Measurements from ENCODE around the gene DIAPH2. TPM values are rescaled to one million over a fixed set of nuclear protein-coding genes. Genes with fewer than 3 reads are reported as not detected.

DIAPH2 gene
- total RNA-seq, 1 experiment from 2014 or later = 4.1 TPM

DNA sequence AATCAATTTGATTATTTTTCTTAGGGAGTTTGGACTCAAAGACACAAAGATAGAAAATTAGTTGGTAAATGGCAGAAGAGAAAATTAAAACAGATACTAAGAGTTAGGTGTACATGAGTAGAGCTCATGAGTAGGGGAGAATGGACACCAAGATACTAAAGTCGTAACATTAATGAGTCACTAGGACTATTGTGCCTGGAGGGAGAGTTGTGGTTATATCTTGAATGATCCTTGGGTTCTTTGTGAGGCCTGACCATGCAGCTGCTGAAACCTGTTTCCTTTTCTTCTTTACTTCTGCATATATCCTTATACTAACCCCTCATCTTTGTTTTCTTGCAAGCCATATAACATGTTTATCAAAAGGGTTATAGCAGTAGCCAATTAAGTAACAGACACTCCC, 731.8 kb downstream of the DIAPH2 start:
- Histone ChIP-seq H3K36me3 (no peaks in the 10 kb centered on the region), H3K27me3 (replicated peaks) (no peaks in the 10 kb centered on the region), H3K9me3 (replicated peaks) (no peaks in the 10 kb centered on the region), H3K4me3 (no peak overlapping the region), H3K4me1 (replicated peaks) (no peaks in the 10 kb centered on the region), H3K27ac (no peak overlapping the region)
- DNase-seq (ENCODE audit: low read depth in 1 of 2, low spot score in 2 of 2) = no peak

DNA sequence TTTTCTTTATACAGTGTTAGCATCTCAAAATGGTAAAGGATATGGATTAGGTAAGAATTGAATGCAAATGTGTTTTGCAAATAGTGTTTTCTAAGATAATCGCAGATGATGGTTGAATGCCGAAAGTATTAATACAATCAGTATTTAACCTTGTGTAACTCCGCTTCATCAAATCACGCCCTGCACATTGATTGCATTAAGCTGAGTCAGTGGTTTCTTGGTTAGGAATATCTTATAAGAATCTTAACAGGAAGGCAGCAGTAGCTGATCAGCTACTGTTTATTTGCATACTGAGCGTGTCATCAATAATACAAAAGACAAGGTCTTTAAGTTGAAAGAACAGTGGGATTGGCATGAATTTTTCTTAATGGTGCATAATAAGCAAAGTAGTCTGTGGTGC, 744.5 kb downstream of the DIAPH2 start:
- Histone ChIP-seq H3K4me3 (no peak overlapping the region), H3K36me3 (no peaks in the 10 kb centered on the region), H3K27ac (no peak overlapping the region), H3K9me3 (replicated peaks) (no peaks in the 10 kb centered on the region), H3K27me3 (replicated peaks) (no peaks in the 10 kb centered on the region), H3K4me1 (replicated peaks) (no peaks in the 10 kb centered on the region)
- DNase-seq (ENCODE audit: low read depth in 1 of 2, low spot score in 2 of 2) = no peak

DNA sequence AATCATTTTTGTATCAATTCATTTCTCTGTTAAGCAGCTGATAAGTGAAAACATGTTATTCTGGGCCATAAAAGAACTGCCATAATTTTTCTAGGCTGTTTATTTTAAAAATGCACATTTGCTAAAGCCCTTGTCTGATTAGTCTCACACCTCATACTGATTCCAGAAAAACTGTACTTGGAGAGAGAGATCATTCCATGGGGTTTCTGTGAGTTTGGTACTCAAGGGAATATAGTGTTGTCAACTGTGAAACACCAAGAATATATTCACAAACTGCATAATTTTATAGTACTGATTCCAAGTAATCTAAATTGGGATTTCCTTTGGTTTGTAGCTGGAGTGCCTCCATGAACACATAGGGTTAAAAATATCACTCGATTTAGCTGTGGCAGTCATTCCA, 746.6 kb downstream of the DIAPH2 start:
- H3K4me3 ChIP-seq = no peak overlapping the region
- H3K27me3 ChIP-seq (replicated peaks) = no peaks in the 10 kb centered on the region
- H3K9me3 ChIP-seq (replicated peaks) = no peaks in the 10 kb centered on the region
- H3K27ac ChIP-seq = no peak overlapping the region
- no peaks in the 10 kb centered on the region for H3K4me1 ChIP-seq (replicated peaks)
- H3K36me3 ChIP-seq = no peaks in the 10 kb centered on the region
- DNase-seq (ENCODE audit: low read depth in 1 of 2, low spot score in 2 of 2) = no peak

DNA sequence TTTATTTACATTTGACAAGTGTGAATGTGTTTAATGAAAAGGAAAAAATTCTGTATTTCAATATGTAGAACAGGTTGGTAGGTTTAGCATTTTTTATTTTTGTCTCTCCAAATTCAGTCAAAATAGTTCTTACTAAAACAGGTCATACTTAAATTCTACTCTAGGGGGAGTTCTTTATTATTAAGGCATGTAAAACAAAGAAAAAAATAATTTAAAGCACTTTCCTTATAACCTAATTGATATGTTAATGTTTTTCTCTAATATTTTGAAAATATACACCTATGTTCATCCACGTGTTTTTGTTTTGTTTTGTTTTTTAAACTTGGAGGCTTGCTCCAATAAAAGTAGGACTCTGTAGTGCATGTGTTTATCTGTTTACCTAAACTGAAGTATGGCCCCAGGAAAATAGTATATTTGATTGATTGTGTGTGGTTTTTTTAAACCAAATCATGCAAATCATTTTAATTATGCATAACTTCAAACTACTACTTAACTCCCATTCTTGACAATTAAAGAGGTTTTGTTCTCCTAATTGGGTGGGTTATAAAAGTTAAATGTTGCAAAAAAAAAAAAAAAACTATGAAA, 761.7 kb downstream of the DIAPH2 start:
- Histone ChIP-seq H3K9me3 (replicated peaks) (no peaks in the 10 kb centered on the region), H3K36me3 (no peaks in the 10 kb centered on the region), H3K4me1 (replicated peaks) (no peaks in the 10 kb centered on the region), H3K27me3 (replicated peaks) (no peaks in the 10 kb centered on the region), H3K4me3 (no peak overlapping the region), H3K27ac (no peak overlapping the region)
- no peak for DNase-seq (ENCODE audit: low read depth in 1 of 2, low spot score in 2 of 2)

DNA sequence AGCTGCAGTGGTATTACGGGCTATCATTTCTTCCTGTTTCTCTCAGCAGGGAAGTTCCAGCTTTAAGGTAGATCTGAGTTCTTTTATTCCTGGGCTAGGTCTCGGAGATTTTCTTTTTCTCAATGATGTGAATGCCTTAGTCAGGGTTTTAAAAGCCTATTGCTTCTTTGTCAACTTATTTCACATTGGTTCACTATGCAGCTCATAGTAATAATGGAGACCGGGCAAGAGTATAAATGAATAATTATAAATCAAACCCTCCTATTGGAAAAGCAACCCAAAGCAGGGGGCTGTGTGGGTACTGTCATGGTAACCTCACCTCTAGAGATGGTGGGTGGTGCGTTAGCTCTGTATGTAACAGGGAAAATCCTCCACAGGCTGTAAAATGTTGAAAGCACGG, 762.7 kb downstream of the DIAPH2 start:
- no peaks in the 10 kb centered on the region for H3K36me3 ChIP-seq
- no peaks in the 10 kb centered on the region for H3K27me3 ChIP-seq (replicated peaks)
- DNase-seq (ENCODE audit: low read depth in 1 of 2, low spot score in 2 of 2) = no peak
- H3K4me3 ChIP-seq = no peak overlapping the region
- H3K4me1 ChIP-seq (replicated peaks) = no peaks in the 10 kb centered on the region
- no peak overlapping the region for H3K27ac ChIP-seq
- H3K9me3 ChIP-seq (replicated peaks) = no peaks in the 10 kb centered on the region

DNA sequence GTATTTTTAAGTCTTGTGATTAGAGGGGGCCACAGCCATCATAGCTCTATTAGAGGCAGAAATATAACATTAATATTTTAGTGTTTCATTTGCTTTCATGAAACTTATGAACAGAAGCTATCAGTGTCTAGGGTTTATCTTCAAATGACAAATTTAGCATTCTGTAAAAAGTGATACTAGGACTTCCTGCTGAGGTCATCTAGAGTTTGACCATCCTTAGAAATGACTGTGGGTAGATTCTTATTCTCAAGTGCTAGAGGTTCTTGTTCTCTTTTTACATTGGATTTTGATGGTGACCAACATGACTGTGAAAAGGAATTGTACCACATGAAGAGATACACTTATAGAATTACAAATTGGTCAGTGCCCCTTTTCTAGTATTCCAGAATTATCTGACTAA, 767.6 kb downstream of the DIAPH2 start:
- Histone ChIP-seq H3K9me3 (replicated peaks) (no peaks in the 10 kb centered on the region), H3K36me3 (no peaks in the 10 kb centered on the region), H3K4me3 (no peak overlapping the region), H3K4me1 (replicated peaks) (no peaks in the 10 kb centered on the region), H3K27me3 (replicated peaks) (no peaks in the 10 kb centered on the region), H3K27ac (no peak overlapping the region)
- DNase-seq (ENCODE audit: low read depth in 1 of 2, low spot score in 2 of 2) = no peak

DNA sequence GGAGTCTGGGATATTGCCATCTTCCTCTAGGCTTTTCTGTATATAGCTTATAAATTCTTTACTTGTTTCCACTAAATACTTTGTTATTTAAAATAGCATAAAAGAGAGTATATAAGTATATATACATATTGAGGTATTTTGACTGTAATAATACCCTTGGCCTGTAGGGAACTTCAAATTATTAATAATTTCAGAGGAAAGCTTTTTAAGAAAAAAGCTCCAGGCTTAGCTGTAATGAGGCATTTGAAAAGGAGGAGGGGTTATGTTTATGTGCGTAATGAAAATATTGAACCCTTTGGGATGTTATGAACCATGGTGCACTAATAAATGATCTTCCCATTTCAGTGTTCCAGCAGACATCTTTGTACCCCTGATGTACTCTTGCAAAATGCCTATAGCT, 777.1 kb downstream of the DIAPH2 start:
- Histone ChIP-seq H3K4me3 (no peak overlapping the region), H3K4me1 (replicated peaks) (no peaks in the 10 kb centered on the region), H3K27me3 (replicated peaks) (no peaks in the 10 kb centered on the region), H3K36me3 (no peaks in the 10 kb centered on the region), H3K27ac (no peak overlapping the region), H3K9me3 (replicated peaks) (no peaks in the 10 kb centered on the region)
- DNase-seq (ENCODE audit: low read depth in 1 of 2, low spot score in 2 of 2) = no peak

DNA sequence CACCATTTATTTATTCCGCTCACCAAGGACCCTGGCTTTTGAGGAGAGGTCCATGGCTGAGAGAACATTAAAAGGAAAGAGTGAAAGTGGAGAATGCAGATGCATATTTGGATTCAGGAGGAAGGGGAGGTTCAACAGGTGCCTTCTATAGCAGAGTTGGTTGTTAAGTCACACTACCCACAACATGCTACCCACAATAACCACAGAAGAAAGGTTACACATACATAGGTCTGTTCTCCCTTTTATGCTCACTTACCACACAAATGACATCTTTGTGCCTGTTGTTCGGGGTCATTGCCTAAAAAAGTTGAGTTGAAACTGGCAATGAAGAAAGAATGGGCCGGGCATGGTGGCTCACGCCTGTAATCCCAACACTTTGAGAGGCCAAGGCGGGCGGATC, 786.4 kb downstream of the DIAPH2 start:
- Histone ChIP-seq H3K27ac (no peak overlapping the region), H3K4me3 (no peak overlapping the region), H3K4me1 (replicated peaks) (no peaks in the 10 kb centered on the region), H3K27me3 (replicated peaks) (no peaks in the 10 kb centered on the region), H3K36me3 (no peaks in the 10 kb centered on the region), H3K9me3 (replicated peaks) (no peaks in the 10 kb centered on the region)
- DNase-seq (ENCODE audit: low read depth in 1 of 2, low spot score in 2 of 2) = no peak

DNA sequence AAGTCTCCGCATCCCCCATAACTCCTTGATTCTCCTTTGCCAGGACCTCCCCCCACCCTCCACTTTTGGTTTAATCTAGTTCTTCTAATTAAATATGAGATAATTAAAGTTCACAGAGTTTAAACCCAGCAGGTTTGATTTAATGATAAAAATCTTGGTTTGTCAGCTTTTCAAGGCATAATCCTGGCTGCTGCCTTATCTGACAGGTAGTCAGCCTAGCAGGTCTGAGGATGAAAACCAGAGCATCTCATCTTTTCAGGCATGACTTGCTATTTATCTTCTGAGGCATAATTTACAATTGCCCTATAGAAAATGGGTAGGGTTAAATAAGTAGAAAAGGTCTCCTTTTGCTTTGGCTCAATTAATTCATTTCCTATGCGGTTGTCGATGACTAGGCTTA, 790.3 kb downstream of the DIAPH2 start:
- H3K27ac ChIP-seq = no peak overlapping the region
- no peaks in the 10 kb centered on the region for H3K27me3 ChIP-seq (replicated peaks)
- DNase-seq (ENCODE audit: low read depth in 1 of 2, low spot score in 2 of 2) = no peak
- no peaks in the 10 kb centered on the region for H3K4me1 ChIP-seq (replicated peaks)
- H3K4me3 ChIP-seq = no peak overlapping the region
- H3K9me3 ChIP-seq (replicated peaks) = no peaks in the 10 kb centered on the region
- no peaks in the 10 kb centered on the region for H3K36me3 ChIP-seq

DNA sequence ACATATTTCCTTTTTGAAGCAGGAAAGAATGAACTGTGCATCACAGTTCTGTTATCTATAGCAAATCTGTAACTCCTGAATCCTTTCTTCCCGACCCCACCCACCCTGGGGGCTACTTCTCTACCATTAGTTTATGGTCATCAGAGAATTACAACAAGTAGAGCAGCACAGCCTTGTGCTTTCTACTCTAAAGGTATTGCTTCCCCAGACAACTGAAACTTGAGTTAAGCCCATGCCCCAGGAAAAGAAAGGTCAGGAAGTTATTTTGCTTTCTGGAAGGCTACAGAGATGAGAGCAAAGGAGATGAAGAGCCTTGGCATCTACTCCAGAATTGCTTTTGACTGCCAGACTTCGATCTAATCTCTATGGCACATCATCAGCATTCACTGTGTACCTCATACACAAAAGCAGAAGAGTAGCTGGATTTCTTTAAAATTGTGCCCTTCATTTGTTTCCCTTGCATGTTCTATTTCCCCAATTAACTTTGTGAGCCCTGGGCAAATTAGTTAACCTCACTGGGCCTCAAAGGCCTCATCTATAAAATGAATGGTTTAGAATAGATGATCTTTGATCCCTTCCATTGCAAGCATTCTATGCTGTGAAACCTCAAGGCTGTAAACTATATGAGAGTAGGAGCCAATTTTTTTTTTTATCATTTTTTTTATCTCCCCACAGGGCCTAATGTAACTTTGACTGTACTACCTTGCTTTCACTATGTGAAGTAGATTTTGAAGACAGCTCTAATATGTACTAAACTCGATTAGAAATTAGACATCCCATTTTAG, 794.7 kb downstream of the DIAPH2 start:
- no peak overlapping the region for H3K27ac ChIP-seq
- no peak overlapping the region for H3K4me3 ChIP-seq
- DNase-seq (ENCODE audit: low read depth in 1 of 2, low spot score in 2 of 2) = no peak
- no peaks in the 10 kb centered on the region for H3K4me1 ChIP-seq (replicated peaks)
- no peaks in the 10 kb centered on the region for H3K27me3 ChIP-seq (replicated peaks)
- H3K9me3 ChIP-seq (replicated peaks) = no peaks in the 10 kb centered on the region
- no peaks in the 10 kb centered on the region for H3K36me3 ChIP-seq

DNA sequence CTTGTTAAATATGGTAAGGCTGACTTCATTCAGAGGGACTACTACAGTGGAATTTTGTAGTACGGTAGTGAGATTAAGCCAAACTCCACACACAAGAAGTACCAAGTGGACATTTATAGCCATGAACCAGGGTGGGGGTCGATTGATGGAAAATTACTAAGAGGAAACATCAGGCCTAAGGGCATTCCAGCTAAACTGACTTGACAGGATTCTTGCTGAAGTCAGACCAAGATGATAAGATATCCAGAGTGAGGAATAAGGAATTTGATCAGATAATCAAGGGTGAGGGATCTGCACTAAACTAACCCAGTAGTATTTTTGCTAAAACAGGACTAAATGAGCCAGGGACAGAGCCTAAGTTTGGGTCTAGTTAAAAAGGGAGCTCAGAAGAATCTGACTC, 796.6 kb downstream of the DIAPH2 start:
- no peak for DNase-seq (ENCODE audit: low read depth in 1 of 2, low spot score in 2 of 2)
- Histone ChIP-seq H3K4me1 (replicated peaks) (no peaks in the 10 kb centered on the region), H3K27ac (no peak overlapping the region), H3K36me3 (no peaks in the 10 kb centered on the region), H3K4me3 (no peak overlapping the region), H3K9me3 (replicated peaks) (no peaks in the 10 kb centered on the region), H3K27me3 (replicated peaks) (no peaks in the 10 kb centered on the region)

DNA sequence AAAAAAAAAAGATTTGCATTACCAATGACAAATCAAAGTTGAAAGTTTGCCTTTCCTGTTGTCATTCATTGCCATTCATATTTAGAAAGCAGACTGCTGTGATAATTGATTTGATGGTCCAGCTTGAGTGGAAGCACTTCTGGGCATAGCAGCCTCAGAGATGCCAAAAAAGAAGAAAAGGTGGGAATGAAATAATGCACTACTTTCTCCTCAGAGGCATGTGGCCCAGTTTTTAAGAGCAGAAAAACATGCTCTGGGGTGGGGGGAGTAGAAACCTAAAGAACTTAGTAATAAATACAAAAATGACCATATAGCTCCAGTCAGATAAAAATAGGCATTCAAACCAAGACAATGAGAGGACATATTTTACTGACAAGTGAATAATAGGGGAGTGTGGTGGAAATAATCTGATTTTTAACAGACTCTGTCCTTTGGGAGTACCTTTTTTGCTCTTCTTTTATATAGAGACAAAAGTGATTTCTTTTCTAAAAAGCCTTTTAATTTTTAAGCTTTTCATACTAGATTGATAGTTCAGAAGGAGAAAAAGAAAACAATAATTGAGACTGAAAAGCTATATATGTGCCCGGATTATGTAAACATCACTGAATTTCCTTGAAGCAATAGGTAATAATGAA, 798.1 kb downstream of the DIAPH2 start:
- Histone ChIP-seq H3K27ac (no peak overlapping the region), H3K4me3 (no peak overlapping the region), H3K27me3 (replicated peaks) (no peaks in the 10 kb centered on the region), H3K9me3 (replicated peaks) (no peaks in the 10 kb centered on the region), H3K36me3 (no peaks in the 10 kb centered on the region), H3K4me1 (replicated peaks) (no peaks in the 10 kb centered on the region)
- no peak for DNase-seq (ENCODE audit: low read depth in 1 of 2, low spot score in 2 of 2)

DNA sequence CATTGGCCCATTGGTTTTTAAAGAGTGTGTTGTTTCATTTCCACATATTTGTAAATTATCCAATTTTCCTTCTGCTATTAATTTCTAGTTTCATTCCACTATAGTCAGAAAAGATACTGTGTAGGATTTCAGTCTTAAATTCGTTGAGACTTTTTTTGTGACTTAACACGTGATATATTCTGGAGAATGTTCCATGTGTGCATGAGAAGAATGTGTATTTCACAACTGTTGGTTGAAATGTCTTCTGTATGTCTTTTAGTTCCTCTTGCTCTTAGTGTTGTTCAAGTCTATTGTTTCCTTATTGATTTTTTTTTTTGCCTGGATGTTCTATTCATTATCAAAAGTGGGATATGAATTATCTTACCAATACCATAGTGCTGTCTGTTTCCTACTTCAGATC, 806.0 kb downstream of the DIAPH2 start:
- H3K9me3 ChIP-seq (replicated peaks) = no peaks in the 10 kb centered on the region
- no peaks in the 10 kb centered on the region for H3K27me3 ChIP-seq (replicated peaks)
- H3K4me3 ChIP-seq = no peak overlapping the region
- DNase-seq (ENCODE audit: low read depth in 1 of 2, low spot score in 2 of 2) = no peak
- H3K4me1 ChIP-seq (replicated peaks) = no peaks in the 10 kb centered on the region
- H3K36me3 ChIP-seq = no peaks in the 10 kb centered on the region
- no peak overlapping the region for H3K27ac ChIP-seq

DNA sequence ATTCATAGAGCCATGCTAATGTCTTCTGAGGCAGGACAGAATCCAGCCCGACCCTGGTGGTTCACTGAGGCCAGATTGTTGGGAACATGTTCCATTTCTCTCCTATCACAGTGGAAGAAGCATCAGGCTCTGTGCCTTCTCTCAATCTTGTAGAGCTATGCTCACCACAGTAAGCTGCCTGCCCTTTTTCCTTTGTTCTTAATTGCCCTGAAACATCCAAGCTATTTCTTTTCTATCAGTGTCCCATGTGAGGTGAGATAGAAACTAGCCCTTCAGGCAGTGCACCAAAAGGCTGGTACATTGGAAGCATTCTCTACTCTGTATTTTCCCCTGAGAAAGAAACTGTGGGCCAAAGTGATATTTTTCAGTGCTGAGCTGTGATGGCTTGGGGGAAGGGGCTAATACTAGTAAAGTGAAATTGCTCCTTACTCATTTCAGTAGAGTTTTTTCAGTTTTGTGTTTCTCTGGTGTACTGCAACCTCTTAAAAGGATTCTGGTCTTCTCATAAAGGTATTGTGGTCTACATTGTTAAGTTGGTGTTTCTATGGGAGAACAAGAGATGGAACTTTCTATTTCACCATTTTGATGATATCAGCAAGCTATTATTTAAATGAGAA, 810.2 kb downstream of the DIAPH2 start:
- Histone ChIP-seq H3K27ac (no peak overlapping the region), H3K4me1 (replicated peaks) (no peaks in the 10 kb centered on the region), H3K4me3 (no peak overlapping the region), H3K36me3 (no peaks in the 10 kb centered on the region), H3K9me3 (replicated peaks) (no peaks in the 10 kb centered on the region), H3K27me3 (replicated peaks) (no peaks in the 10 kb centered on the region)
- no peak for DNase-seq (ENCODE audit: low read depth in 1 of 2, low spot score in 2 of 2)

All from SJSA1 (cell line).